ENCODE results near the gene E2F2.

The E2F2 gene

DNA sequence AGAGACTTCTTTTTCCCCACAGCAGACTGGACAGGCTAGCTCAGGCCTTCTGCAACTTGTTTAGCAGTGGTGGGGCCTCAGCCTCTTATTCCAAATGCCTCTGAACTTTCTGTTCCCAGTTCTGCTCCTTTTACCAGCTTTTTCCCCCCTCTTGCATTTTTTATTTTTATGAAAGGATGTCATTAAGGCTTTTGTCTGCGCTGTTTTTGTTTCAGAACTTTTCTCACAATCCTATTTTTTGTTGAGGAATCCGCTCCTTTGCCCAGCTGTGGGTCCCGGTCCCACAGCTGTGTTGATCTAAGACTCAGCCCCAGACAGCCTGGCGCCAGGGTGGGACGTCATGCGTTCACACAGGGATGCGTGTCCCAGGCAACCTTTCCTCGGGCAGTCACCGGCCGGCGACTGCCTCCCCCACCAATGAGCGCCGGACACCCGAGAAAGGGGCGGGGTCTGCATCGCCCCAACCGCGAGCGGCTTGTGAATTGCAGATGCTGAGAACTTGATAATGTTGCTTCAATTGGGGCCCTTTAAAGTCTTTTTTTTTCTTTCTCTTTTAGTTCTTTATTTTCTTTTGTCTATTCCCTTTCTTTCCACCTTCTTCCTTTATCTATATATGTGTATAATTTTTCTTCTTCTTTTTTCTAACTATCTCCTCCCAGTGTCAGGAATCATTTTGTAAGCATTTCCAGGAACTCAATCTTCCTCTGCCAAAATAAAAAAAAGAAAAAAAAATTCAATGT is 31.3 kb upstream of the E2F2 start:
- no peak for DNase-seq

DNA sequence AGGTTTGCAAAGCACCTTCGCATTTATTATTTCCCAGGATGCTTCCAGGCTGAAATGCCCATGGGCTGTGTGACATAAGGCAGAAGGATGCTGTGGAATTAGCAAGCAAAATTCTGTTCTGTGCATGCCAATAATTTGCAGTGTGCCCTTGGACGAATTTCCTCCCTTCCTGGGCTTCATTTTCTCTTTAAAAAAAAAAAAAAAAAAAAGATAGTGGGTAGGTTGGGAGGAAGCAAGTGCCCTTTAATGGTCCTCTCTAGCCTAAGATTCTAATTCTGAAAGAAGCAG is 30.7 kb upstream of the E2F2 start:
- no peak for DNase-seq

DNA sequence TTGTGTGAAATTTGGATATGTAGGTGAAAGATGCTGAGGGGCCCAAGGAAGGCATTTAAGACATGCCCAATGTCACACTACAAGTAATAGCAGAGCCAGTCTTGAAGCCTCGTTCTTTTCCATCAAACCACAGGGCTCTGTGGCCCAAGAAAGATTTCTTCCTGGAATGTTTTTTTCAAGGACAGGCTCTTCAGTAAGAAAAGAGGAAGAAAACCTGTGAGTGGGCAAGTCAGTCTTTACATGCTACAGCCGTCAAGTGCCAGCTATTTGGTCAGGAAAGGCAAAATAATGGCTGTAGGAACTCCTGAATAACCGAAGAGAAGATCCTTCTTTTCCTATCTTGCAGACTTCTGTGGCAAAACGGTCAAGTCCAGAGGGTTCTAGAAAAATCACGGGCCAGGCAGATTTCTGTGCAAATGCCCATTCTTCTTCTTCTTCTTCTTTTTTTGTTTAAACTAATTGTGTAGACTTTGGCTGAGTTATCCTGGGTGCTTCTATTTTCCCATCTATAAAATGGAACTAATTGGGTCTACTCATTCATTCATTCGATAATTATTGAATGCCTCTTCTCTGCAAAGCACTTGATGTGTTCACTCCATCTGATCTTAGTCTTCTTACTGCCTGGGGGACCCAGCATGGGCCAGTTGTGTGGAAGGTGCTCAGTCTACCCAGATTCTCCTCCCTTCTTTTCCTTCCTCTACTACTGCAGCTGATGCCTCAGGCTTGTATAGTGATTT is 30.2 kb upstream of the E2F2 start:
- no peak for DNase-seq

DNA sequence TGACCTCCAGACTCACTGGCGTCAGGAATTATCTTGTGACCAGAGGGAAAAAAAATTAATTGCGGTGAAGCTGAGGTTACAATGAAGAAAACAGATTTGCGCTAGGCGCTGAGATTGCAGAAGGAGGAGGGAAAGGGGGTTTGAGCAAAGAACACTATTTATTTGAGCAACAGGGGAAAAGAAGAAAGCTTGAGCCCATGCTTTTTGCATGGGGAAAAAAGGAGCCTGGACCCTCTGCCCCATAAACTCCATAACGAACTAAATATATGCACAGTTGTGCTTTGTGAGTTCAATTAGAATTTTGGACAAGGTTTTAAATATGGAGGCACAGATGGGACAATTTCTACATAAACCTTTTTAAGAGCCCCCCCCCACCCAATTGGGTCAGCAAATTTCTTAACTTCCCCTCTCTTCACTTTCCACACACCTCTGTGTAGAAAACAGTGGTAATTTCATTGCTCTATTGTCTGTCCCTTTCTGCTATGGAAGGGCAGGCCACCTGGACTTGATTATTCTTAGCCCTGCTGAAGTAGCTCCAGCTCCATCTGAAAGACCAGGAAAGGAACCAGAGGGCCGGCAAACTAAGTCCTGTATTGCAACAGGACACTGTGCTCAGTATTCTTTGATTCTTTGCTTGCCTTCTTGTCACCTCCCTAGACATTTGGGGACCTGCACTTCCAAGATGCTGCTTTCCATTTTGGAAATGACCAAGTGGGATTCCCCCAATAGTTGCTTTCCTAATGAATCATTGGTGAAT is 29.1 kb upstream of the E2F2 start:
- no peak for DNase-seq

DNA sequence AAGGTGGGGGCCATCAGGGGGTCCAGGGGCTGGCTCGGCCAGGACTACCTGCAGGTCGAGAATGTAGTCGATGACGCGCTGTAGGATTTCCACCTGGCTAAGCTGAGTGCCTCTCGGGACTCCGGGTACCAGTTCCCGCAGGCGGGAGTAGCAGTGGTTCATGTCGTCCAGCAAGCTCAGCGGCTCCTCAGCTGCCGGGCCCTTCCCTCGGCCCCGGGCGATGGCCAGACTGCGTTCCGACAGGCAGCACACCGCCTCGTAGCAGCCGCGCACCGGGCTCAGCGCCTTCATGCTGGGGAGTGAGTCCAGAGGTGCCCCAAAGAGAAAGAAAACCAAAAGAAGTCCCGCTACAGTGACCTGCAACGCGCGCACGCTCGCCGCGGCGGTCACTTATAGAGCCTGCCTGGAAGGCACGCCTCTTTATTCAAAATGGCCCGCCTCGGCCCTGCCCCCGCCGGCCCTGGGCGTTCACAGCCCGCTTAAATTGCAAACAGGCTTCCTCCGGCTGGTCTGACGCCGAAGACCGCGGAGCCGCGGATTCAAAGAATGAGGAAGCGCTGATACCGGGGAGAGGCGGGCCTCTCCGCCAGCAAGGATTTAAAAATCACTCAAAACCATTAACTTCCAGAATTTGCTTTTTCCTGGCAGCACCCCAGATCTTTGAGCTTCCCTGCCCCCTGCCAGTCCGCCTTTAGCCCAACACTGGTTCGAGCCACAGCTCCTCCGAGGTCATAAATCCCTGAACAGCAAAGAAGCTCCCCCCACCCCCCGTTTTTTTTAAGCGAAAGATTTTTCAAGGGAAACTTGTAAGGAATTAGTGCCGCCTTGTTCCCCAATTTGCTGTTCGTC is 28.3 kb upstream of the E2F2 start, which contains the start of gene ID3:
Gene ID3, minus strand, starts transcription at position 366 of the 849 bp plus-strand sequence. Its CDS starts 75 bp downstream, at position 291.
- DNase-seq: peak; percentile 83 to 88

DNA sequence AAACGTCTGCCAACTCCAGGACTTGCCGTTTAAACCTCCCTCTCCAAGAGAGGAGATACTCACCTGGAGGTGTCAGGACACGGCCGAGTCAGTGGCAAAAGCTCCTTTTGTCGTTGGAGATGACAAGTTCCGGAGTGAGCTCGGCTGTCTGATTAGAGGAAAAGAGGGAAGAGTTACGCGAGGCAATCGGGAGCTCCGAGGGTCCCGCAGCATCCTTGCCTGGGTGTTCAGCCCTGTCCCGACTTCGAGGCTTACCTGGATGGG is 27.8 kb upstream of the E2F2 start:
- no peak for DNase-seq

DNA sequence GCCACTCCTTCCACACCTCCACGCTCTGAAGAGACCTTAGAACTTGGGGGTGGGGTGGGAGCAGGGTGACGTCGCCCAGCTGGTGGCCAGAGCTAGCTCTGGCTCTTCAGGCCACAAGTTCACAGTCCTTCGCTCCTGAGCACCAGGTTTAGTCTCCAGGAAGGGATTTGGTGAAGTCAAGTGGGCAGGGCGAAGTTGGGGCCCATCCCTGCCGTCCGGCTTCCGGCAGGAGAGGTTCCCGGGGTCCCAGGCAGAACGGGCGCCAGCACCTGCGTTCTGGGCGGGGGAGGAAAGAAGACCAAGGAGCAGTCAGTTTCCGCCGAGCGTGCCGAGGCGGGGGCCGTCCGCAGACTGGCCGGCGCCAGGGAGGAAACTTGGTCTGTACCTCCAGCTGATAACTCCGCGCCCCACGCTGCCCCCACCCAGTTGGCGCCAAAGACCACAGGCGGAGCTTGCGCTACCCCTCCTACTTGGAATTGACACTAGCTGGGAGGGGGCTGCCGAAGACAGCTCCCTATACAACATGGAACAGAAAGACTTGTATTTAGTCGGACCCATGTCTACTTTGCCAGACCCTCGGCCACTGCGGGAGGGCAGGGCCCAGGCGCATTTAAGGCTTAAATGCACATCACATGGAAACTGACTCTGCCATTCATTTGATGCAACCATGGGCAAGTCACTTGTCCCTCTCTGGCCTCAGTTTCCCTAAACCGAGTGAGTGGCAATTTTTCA is 27.3 kb upstream of the E2F2 start:
- DNase-seq: no peak

DNA sequence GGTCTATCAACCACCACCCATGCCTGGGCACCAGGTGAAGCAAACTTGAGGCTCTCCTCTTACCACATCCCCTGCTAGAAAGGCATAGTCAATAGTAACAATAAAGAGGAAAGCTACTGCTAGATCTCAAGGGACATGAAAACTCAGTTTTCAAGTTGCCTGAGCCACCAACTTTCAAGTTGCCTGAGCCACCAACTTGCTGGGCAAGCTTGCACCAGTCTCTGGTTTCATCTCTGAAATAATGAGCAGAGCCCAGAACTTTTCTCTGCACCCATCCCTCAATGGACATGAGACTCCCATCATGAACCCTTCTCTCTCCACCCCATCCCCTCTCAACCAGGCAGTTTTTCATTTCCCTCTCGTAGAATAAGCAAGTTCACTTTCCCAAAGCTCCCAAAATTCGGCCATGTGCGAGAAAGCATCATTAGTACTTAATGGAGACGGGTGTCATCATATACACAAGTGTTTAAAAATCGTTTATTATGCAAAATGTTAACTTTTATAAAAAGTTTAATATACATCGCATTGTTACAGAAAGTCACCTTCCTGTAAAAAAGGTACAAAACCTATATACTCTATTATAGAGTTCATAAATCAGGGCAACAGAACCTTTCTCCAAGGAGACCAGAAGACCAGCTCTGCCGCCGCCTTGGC is 26.6 kb upstream of the E2F2 start:
- no peak for DNase-seq

DNA sequence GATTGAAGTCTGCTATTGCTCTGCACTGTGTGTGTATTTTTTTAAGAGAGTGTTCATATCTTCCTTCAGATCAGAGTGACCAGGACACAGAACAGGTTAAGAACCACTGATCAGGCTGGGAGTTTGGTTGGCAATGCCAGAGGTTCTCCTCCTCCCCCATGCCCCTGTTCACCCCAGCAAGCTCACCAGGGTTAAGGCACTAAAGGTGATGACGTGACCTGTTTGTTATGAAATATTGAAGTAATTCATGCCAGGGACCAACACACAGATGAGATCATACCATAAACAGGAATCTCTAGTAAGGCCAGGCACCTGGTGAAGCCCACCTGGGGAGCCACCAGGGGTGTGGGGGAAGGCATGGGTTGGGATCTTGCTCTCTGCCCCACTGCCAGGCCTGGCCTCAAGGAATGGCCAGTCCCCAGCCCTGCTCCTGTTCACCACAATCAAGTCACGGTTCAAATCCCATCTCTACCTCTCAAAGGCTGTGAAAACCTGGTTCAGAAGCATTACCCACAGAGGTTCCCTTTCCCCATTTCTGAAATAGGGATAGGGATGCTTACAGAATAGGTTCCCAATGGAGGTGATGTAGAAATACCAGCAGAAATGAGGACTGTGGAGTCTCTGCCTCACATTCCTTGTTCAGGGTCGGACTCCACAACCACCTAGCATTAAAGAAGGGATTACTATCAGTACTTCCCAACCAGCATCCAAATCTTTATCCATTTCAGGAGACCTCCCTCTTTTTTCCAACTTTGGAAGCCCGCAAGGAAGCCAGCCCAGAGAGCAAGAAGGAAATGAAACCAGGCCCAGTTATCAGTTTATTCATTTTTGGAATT is 25.8 kb upstream of the E2F2 start:
- DNase-seq: no peak

DNA sequence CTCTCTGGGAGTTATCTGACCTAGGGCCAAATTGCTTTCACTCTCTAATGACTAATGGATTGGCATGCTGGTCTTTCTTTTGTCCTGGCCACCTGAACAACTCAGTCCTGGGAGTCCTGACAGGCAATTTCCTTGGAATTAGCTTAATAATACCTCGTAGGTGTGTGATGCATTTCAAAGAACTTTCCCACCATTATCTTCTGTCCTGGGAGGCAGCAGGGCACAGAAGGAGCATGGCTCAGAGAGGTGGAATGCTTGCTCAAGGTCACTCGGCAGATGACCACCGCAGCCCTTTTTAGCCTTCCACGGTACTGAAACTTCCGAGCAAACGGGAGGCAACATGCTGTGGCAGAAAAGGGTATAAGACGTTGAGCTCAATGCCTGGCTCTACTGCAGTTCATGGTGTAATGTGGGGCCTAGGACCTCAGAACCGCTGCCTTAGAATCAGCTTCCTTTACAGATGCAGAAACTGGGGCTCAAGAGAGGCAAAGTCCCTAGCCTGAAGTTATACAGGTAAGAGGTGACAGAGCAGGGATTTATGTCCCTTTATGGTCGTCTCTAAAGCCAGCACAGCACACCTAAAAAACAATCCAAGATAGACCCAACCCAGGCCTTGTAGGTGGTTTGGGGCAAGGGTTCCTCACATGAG is 25.1 kb upstream of the E2F2 start:
- no peak for DNase-seq

DNA sequence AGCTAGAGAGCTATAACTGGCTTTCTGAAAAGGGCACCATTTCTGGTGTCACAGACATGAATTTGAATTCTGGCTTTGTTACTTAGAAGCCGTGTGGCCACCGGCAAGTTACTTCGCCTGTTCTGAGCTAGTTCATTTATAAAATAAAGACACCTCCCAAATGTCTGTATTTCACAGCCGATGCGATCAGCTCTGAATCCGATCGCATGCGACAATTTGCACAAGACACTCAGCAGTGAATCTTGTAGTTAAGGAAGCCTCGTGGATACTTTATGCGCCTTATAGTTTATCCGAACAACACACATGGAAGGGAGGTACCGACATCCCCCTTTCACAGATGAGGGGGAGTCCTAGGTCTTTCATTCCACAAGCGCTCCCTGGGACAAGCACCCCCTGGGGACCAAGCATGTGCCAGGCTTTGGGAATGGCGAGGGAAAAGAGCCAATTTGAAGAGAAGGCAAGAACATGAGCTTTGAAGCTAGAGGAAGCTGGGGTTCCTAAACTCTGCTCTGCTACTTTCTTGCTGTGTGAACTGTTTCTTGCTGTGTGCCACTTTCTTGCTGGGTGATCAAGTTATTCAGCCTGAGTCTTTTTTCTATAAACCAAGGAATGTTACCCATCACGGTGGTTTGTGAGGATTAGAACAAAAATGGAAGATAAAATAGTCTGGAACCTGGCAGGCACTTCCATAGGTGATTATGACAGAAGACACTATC is 24.4 kb upstream of the E2F2 start:
- DNase-seq: no peak

DNA sequence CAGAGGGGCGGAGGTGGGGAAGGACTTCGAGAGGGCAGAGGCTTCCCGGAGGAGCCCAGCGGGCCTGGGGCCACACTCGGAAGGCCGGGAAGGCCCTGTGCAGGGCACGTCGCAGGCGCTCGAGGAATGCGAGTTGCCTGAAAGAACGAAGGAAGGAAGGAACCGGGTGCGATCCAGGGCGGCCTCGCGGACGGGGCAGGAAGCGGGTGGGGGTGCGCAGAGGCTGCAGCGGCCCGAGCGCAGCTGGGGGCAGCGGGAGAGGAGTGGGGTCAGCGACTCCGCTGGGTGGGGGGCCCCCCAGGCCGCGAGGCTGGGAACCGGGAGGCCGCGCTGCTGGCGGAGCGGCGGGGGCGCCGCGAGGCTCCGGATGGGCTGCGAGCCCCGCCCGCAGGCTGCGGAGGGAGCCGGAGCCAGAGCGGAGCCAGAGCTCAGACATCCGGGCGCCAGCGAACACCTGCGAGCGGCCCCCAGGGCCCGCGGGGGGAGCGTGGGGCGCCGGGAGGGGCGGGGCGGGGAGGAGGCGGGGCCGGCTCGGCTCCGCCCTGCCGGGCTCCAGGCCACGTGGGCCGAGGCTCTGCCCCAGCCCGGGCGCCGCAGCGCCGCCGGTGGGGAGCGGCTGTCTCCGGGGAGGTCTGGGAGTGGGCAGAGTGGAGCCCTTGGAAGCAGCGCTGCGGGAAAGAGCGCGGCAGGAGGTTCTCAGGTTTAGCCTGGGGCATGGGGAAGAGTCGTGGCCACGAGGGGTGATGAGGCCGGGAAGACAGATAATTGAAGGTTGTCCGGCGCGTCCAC is 23.6 kb upstream of the E2F2 start:
- DNase-seq: peak in 1 of 2 donors; percentile 27

DNA sequence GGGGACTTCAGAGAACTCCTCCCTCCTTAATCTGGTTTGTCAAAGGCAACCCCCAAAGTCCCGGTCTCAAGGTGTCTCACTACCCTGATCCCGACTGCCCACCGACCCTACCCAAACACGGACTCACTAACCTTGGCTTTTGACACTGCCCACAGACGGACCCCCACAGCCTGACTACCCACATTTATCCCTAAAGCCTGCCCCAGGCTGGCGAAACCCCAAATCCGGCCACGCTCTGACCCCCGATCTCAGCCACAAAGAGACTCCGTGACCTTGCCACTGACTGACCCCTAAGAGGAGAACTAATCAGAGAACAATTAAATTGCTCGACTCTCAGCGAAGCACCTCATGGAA is 23.1 kb upstream of the E2F2 start:
- no peak for DNase-seq

DNA sequence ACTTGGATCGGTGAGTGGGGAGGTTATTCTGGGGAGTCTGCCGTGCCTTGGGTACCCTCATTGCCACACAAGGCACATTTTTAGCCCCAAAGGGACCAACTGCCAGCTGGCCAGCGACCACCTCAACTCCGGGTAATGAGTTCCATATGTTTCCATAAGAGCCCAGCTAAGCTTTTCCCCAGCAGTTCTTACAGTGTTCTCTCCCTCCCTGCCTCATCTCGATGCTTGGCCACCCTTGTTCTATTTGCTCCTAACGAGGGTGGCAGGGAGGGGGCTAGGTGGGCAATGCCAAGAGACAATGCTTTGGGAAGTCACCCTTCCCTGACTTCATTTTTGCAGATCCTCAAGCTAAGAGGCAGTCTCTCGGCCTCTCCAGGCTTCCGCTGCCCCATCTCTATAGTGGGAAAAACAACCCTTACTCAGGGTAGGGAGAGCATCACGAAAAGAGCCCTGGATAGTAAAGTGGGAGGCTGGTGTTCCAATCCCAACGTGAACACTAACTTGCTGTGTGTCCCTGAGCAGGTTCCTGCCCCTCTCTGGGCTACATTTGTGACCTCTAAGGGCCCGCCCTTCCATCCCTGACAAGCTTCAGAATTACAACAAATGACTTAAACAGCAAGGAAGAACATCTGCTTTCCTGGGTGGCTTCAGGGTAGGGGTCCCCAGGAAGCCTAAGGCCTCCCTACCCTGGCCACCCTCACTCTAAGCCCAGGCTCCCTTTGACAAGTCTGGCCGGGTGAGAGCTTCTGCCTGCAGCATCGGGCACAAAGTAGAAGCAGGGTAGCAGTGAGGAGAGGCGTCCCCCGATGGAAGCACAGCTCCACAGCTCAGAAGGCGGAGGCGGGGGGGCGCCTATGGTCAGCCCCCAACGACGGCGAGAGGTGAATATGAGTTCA is 22.4 kb upstream of the E2F2 start:
- no peak for DNase-seq

DNA sequence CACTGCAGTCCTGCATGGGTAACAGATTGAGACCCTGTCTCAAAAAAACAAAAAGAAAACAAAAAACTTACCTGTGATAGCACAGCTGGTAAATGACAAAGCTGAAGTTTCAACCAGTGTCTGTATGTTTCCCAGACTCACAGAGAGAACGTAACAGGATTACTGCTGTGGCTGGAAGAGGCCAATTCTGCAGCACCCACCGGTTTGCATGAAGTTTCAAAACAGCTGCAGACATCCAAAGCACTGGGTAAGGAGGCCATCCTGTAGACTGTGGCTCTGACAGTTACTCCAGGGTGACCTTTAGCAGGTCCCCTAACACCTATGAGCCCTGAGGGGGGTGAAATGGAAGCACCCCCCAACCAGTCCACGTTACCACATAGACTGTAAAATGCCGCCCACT is 20.8 kb upstream of the E2F2 start:
- no peak for DNase-seq

DNA sequence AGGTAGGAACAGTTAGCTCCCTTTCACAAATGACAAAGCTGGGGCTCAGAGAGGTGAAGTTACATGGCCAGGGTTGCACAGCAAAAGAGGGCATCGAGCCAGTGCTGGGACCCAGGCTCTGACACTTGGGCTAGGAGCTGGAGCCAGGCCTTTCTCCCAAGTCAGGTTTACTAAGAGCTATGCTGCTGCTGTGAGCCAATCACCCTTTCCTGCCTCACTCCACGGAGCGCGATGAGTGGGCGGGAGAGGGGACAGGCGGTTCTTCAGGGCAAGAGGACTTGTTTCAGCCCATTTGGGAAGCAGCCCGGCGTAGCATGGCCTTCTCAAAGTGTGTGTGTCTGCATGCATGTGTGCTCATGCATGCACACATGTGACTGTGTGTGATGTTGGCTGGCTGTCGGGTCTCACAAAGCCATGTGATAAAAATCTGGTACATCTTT is 17.7 kb upstream of the E2F2 start:
- no peak for DNase-seq

DNA sequence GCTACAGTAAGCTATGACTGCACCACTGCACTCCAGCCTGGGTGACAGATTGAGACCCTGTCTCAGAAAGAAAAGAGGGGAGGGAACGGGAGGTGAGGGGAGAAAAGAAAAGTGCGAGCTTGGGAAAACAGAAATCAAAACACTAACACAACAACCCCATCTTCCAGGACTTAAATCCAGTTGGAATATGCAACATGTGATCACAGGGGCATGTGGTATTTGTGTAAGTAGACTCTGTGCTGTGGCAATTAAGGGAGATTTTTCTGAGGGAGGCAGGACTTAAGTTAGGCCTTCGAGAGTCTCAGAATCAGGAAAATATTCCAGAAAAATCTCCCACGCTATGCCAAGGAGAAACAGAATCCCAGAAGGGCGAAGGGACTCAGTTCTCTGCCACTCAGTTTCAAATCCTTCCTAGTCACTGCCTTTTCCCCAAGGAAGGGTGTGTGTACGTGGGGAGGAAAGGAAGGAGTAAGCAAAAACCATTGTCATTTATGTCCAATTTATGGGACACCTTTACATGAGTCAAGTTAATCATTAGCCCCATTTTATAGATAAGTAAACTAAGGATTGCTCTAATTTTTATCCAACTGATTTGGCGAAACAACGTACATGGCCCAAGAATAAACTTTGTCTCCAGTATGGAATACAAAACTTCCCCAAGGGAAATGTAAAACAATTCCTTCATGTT is 16.0 kb upstream of the E2F2 start:
- no peak for DNase-seq
